Gastrocnemius medialis (tissue), 4 donors: ENCODE data around the gene ABCB9.

ENCODE experiments used
- POLR2A ChIP-seq, 2 donors: fragments of 450-650 bp; IDR thresholded peaks; one replicate each; pipeline ENCODE4 v1.6.1; 2017; ENCODE audit warnings: antibody characterized with exemption in 2 of 2, mild to moderate bottlenecking in 2 of 2, moderate library complexity in 2 of 2
- TF ChIP-seq, protein P1 (sequence below), 5 experiments: fragments of 450-650 bp in 3 of 5; fragments of 200-600 bp in 2 of 5; sonication (generic) in 2 of 5; IDR thresholded peaks in 4 of 5; conservative IDR thresholded peaks in 1 of 5; 1 replicate in 4 of 5; 2 replicates in 1 of 5; pipeline ENCODE4 v1.5.1; 2016 to 2019; ENCODE audit warnings: antibody characterized with exemption in 5 of 5, mild to moderate bottlenecking in 3 of 5, moderate library complexity in 3 of 5

DNA sequence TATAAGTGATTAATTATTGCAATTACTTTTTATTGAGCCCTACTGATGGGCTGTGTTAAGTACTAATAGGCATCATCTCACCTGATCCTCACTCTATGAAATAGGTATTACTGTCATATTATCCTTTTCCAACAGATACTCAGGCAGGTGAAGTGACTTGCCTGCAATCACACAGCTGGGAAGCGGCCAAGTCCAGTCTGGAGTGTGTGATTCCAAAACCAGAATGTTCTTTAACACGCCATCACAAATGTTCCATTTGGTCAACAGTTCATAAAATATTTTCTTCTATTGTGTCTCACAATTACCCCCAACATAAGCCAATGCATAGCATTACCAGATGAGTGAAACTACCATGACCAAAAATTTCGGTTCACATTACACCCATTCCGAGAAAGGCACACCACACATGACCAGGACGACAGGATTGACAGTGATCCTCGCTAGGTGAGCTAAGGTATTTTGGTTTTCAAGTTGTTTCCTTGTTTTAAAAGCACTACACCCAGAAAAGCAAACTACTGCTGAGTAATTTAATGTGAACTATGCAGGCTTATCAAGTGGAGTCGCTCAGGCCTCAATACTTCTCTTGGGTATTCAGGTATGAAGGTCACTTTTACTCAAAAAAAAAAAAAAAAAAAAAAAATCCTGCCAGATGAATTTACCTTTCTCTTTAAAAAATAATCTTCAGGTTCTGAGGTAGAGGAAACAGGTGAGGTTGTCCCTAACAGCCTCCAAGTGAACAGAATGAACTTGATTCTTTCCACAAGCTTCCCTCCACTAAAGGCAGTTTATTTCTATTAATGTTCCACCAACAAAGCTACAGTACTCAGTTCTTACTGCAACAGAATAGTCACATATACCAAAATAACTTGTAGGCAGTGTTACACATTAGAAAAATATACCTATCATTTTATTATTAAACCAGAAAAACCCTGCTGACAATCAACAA, 72.8 kb downstream of the ABCB9 start:
- no peak for TF ChIP-seq POLR2A (IDR thresholded peaks at IDR 0.05)
- TF ChIP-seq, protein P1, sequence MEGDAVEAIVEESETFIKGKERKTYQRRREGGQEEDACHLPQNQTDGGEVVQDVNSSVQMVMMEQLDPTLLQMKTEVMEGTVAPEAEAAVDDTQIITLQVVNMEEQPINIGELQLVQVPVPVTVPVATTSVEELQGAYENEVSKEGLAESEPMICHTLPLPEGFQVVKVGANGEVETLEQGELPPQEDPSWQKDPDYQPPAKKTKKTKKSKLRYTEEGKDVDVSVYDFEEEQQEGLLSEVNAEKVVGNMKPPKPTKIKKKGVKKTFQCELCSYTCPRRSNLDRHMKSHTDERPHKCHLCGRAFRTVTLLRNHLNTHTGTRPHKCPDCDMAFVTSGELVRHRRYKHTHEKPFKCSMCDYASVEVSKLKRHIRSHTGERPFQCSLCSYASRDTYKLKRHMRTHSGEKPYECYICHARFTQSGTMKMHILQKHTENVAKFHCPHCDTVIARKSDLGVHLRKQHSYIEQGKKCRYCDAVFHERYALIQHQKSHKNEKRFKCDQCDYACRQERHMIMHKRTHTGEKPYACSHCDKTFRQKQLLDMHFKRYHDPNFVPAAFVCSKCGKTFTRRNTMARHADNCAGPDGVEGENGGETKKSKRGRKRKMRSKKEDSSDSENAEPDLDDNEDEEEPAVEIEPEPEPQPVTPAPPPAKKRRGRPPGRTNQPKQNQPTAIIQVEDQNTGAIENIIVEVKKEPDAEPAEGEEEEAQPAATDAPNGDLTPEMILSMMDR (IDR thresholded peaks at IDR 0.05 in 4 of 5, conservative IDR thresholded peaks at IDR 0.05 in 1 of 5): no peak
